GM21423 (cell line): ENCODE measurements around the gene ZNF789.
"Not testable (repeated sequence)": the region's sequence is repeated elsewhere in the genome, so short reads cannot be mapped to it uniquely, and the experiment has no call there.

ENCODE experiments used
- ATAC-seq: cut with Tn5 transposase; IDR thresholded peaks from one replicate; pipeline ENCODE4 v1.9.1; 2021; ENCODE audit warnings: mild to moderate bottlenecking, moderate library complexity; ENCODE audit not compliant: unreplicated experiment

ZNF789 gene

GRCh38 chr7:99501236-99501635, 28.5 kb downstream of the ZNF789 start:
- not testable (repeated sequence) for ATAC-seq

DNA sequence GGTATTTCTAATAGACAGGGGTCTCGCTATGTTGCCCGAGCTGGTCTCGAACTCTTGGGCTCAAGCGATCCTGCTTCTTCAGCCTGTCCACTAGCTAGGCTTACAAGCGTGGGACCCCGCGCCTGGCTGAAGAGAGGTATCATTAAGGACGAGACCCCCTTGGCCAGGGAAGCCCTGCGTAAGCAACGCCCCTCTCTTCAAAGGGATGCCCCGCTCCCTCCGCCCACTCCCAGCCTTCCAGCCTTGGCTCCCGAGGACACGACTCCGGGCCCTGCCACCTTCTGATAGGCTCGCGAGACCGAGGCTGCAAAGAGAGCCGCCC, 31.6 kb downstream of the ZNF789 start:
- no peak for ATAC-seq

DNA sequence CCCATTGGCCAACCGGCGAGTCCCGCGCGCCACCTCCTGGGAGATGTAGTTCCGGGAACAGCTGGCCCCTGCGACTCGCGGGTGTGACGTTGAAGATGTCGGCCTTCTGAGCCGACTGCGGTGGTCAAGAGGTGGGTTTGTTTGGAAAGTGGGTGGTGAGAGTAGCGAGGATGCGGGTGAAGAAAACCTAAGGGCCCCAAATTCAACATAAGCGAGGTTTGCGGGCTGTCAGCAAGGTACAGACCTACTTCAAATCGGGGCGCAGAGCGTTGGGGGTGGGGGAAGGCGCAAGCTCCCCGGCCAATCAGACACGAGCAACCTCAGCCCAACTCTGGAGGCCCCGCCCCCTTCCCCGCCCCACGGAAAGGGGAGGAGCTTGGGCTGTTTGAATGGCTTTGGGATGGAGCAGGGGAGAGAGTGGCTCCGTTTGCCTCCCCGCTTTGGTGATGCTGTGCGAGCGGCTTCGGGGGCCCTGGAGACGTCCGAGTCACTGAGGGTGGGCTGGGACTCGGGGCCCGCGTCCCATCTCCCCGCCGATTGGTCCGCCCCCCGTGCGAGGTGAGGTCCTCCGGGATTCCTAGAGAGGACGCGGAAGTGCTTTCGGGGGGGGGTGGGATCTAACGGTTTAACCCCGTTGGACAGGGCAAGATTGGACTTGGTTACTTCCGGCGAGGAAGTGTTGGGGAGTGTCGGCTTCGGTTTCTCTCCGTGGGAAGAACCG, 32.1 kb downstream of the ZNF789 start, which contains the start of gene ZKSCAN5:
Gene ZKSCAN5, plus strand, starts transcription at position 60 of the 721 bp plus-strand sequence. CDS start 1,383 bp downstream, outside the sequence.
- peak; percentile 76 for ATAC-seq

GRCh38 chr7:99505324-99505662, 32.6 kb downstream of the ZNF789 start:
- ATAC-seq: no peak

GRCh38 chr7:99514050-99514449, 41.4 kb downstream of the ZNF789 start:
- ATAC-seq: no peak

- ATAC-seq: no peak
These were observed 48.7 kb downstream of the ZNF789 start for GRCh38 chr7:99521399-99521798.

DNA sequence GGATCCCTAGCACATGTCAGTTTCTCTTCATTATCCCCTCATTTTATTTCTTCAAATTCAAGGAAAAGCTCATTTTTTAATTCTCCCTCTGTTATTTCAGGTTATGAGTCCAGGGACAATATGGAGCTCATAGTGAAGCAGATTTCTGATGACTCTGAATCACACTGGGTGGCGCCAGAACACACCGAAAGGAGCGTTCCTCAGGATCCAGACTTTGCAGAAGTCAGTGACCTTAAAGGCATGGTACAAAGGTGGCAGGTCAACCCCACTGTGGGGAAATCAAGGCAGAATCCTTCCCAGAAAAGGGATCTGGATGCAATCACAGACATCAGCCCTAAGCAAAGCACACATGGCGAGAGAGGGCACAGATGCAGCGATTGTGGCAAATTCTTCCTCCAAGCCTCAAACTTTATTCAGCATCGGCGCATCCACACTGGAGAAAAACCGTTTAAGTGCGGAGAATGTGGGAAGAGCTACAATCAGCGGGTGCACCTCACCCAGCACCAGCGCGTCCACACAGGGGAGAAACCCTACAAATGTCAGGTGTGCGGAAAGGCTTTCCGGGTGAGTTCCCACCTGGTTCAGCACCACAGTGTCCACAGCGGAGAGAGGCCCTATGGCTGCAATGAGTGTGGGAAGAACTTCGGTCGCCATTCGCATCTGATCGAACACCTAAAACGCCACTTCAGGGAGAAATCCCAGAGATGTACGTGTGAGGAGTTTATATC, 53.2 kb downstream of the ZNF789 start:
- ATAC-seq: no peak

DNA sequence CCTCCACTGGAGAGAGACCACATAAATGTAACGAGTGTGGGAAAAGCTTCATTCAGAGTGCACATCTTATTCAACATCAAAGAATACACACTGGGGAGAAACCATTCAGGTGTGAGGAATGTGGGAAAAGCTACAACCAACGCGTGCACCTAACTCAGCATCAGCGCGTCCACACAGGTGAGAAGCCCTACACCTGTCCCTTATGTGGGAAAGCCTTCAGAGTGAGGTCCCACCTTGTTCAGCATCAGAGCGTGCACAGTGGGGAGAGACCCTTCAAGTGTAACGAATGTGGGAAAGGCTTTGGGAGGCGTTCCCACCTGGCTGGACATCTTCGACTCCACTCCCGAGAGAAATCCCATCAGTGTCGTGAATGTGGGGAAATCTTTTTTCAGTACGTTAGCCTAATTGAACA, 58.7 kb downstream of the ZNF789 start:
- ATAC-seq: no peak

DNA sequence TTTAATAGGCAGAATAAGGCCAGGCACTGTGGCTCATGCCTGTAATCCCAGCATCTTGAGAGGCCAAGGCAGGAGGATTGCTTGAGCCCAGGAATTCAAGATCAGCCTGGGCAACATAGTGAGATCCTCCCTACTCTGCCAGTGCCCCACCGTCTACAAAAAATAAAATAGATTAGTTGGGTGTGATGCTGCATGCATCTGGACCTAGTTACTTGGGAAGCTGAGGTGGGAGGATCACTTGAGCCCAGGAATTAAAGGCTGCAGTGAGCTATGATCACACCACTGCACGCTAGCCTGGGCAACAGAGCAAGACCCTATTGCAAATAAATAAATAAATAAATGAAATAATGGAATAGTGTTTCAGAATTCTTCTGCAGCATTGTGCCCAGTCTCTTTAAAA, 63.0 kb downstream of the ZNF789 start:
- no peak for ATAC-seq
